Stomach (tissue), 9 donors: ENCODE measurements around the gene IRF3. TPM values are rescaled to one million over a fixed set of nuclear protein-coding genes. Genes with fewer than 3 reads are reported as not detected.

ENCODE experiments used
- DNase-seq, 2 donors: peaks; one replicate each; pipeline versions ENCODE4 v3.0.0 to v3.0.0-alpha.2; 2013 to 2019
- H3K27ac ChIP-seq, 5 donors: fragments of 200-600 bp in 4 of 5; sonication (generic) in 4 of 5; one replicate each; pipeline ENCODE4 v1.5.1; 2013 to 2019; ENCODE audit warnings: mild to moderate bottlenecking in 1 of 5, moderate library complexity in 1 of 5
- H3K27me3 ChIP-seq, 3 donors: fragments of 200-600 bp; sonication (generic); one replicate each; pipeline ENCODE4 v1.5.1; 2017 to 2019; ENCODE audit warnings: mixed run types in 1 of 3
- H3K36me3 ChIP-seq, 4 donors: fragments of 200-600 bp; sonication (generic); 1 replicate in 3 of 4; 2 replicates in 1 of 4; pipeline ENCODE4 v1.5.1; 2016 to 2019
- H3K4me1 ChIP-seq, 4 donors: fragments of 200-600 bp; sonication (generic); one replicate each; pipeline ENCODE4 v1.5.1; 2016 to 2019
- H3K4me3 ChIP-seq, 4 donors: fragments of 200-600 bp; sonication (generic) in 3 of 4; one replicate each; pipeline ENCODE4 v1.5.1; 2016 to 2019; ENCODE audit warnings: mild to moderate bottlenecking in 1 of 4
- H3K9me3 ChIP-seq, 4 donors: fragments of 200-600 bp; sonication (generic); one replicate each; pipeline ENCODE4 v1.5.1; 2016 to 2019
- EP300 ChIP-seq: sonication (generic); formaldehyde crosslinking; IDR thresholded peaks from one replicate; pipeline ENCODE4 v1.6.1; 2017; ENCODE audit warnings: antibody characterized with exemption
- POLR2A ChIP-seq, 4 donors: fragments of 450-650 bp; IDR thresholded peaks; one replicate each; pipeline ENCODE4 v1.6.1; 2016; ENCODE audit warnings: antibody characterized with exemption in 4 of 4, control low read depth in 2 of 4, mild to moderate bottlenecking in 1 of 4, moderate library complexity in 1 of 4
- POLR2AphosphoS5 ChIP-seq, 3 donors: sonication (generic); formaldehyde crosslinking; IDR thresholded peaks; one replicate each; pipeline ENCODE4 v1.6.1; 2016; ENCODE audit warnings: antibody characterized with exemption in 3 of 3
- WGBS, 5 donors: extraction: QIAGEN DNeasy Blood & Tissue Kit in 3 of 5; methylation state at CpG; one replicate each; pipeline versions ENCODE4 v1.1.5 to v1.1.7; 2013 to 2018; 5-methylcytosine and 5-hydroxymethylcytosine counted together
- intact Hi-C: fragments of 100-400 bp; cut with DNase I; formaldehyde crosslinking; loops from one replicate; pipeline ENCODE4 v1.15.1; 2023; ENCODE audit warnings: low total_unique reads
- polyA plus RNA-seq, 3 donors: library from polyadenylated mRNA; stranded (reverse); fragments of 200-250 nt; gene quantifications; one replicate each; pipeline ENCODE4 v1.2.3, GENCODE V29; 2013
- total RNA-seq, 5 donors: library from RNA; depleted of rRNA; stranded (reverse); fragments of >200 nt; gene quantifications; one replicate each; pipeline versions ENCODE4 v1.1.0 to v1.2.3, GENCODE V29; 2014 to 2016
- TF ChIP-seq, protein P1 (sequence below), 7 experiments: fragments of 450-650 bp in 4 of 7; fragments of 200-600 bp in 3 of 7; sonication (generic) in 3 of 7; IDR thresholded peaks; one replicate each; pipeline ENCODE4 v1.5.1; 2016 to 2019; ENCODE audit warnings: antibody characterized with exemption in 7 of 7, control low read depth in 2 of 7, mild to moderate bottlenecking in 1 of 7
- donor health status: healthy with polysubstance abuse.
- donor health status: Bipolar disorder and iron deficiency.
- donor health status: healthy.

Gene IRF3
- total and polyA plus RNA-seq, 8 donors = 28.3 to 380 (median 108) TPM

GRCh38 chr19:49680421-49681351, 15.0 kb upstream of the IRF3 start:
- H3K9me3 ChIP-seq = no peaks in the 10 kb centered on the region
- H3K4me1 ChIP-seq = peaks cover 39 to 47% (median 45%) of the 10 kb centered on the region in 4 donors
- peak; percentile 93 to 98 for DNase-seq
- intact Hi-C loops = no loop called here
- H3K27ac ChIP-seq = peak overlapping the region; percentile 28 to 95 (median 71)
- no peaks in the 10 kb centered on the region for H3K27me3 ChIP-seq
- H3K4me3 ChIP-seq = peak overlapping the region; percentile 8 to 95 (median 23)
- H3K36me3 ChIP-seq = peaks cover 42 to 59% (median 49%) of the 10 kb centered on the region in 4 donors
- WGBS, 5 donors = 32 to 42% (median 36%) methylated on average over 32 to 40 of the region's 40 CpGs
- TF ChIP-seq POLR2A (IDR thresholded peaks at IDR 0.05) (no peak), POLR2AphosphoS5 (IDR thresholded peaks at IDR 0.05) (peak in 2 of 3 donors; percentile 27 to 83)
- TF ChIP-seq, protein P1, sequence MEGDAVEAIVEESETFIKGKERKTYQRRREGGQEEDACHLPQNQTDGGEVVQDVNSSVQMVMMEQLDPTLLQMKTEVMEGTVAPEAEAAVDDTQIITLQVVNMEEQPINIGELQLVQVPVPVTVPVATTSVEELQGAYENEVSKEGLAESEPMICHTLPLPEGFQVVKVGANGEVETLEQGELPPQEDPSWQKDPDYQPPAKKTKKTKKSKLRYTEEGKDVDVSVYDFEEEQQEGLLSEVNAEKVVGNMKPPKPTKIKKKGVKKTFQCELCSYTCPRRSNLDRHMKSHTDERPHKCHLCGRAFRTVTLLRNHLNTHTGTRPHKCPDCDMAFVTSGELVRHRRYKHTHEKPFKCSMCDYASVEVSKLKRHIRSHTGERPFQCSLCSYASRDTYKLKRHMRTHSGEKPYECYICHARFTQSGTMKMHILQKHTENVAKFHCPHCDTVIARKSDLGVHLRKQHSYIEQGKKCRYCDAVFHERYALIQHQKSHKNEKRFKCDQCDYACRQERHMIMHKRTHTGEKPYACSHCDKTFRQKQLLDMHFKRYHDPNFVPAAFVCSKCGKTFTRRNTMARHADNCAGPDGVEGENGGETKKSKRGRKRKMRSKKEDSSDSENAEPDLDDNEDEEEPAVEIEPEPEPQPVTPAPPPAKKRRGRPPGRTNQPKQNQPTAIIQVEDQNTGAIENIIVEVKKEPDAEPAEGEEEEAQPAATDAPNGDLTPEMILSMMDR (IDR thresholded peaks at IDR 0.05) = peak in 5 of 7 experiments; percentile 87 to 100 (median 100)

- Histone ChIP-seq H3K36me3 (peaks cover 34 to 51% (median 41%) of the 10 kb centered on the region in 4 donors), H3K27me3 (no peaks in the 10 kb centered on the region), H3K4me1 (peaks cover 39 to 55% (median 49%) of the 10 kb centered on the region in 4 donors), H3K4me3 (peak overlapping the region in 2 of 4 donors; percentile 22 to 95), H3K9me3 (no peaks in the 10 kb centered on the region), H3K27ac (peak overlapping the region in 3 of 5 donors; percentile 53 to 95 (median 90))
- TF ChIP-seq POLR2AphosphoS5 (IDR thresholded peaks at IDR 0.05) (no peak), POLR2A (IDR thresholded peaks at IDR 0.05) (no peak), EP300 (no peak)
- TF ChIP-seq, protein P1 (IDR thresholded peaks at IDR 0.05) = no peak
- intact Hi-C loops = no loop called here
- DNase-seq = peak in 1 of 2 donors; percentile 43
- 51 to 60% (median 55%) methylated on average over 10 of the region's 10 CpGs for WGBS, 5 donors
Observed at GRCh38 chr19:49679771-49680413, 14.2 kb upstream of the IRF3 start.

GRCh38 chr19:49678985-49679770, 13.5 kb upstream of the IRF3 start:
- H3K27ac ChIP-seq = peak overlapping the region in 3 of 5 donors; percentile 90 to 95 (median 95)
- 45 to 59% (median 48%) methylated on average over 12 of the region's 12 CpGs for WGBS, 5 donors
- no peak for DNase-seq
- H3K4me1 ChIP-seq = peaks cover 39 to 57% (median 49%) of the 10 kb centered on the region in 4 donors
- TF ChIP-seq, protein P1 (IDR thresholded peaks at IDR 0.05) = no peak
- TF ChIP-seq EP300 = no peak
- no peak for TF ChIP-seq POLR2AphosphoS5 (IDR thresholded peaks at IDR 0.05)
- TF ChIP-seq POLR2A (IDR thresholded peaks at IDR 0.05) = no peak
- no peaks in the 10 kb centered on the region for H3K9me3 ChIP-seq
- no peaks in the 10 kb centered on the region for H3K27me3 ChIP-seq
- H3K36me3 ChIP-seq = peaks cover 27 to 44% (median 34%) of the 10 kb centered on the region in 4 donors
- intact Hi-C loops = no loop called here
- H3K4me3 ChIP-seq = peak overlapping the region in 1 of 4 donors; percentile 95
